C4-2B (cell line): ENCODE results near the gene NCK2.

Experiments
- CTCF ChIP-seq: fragments of 450-650 bp; conservative IDR thresholded peaks from 2 replicates; pipeline ENCODE4 v1.5.1; 2017; ENCODE audit warnings: mild to moderate bottlenecking
- ZFX ChIP-seq: fragments of 450-650 bp; IDR thresholded peaks from 2 replicates; pipeline ENCODE4 v1.6.1; 2017

GRCh38 chr2:105712981-105713596, 31.6 kb upstream of the NCK2 start:
- TF ChIP-seq CTCF, result no peak
- TF ChIP-seq ZFX, result no peak
